HCT116 (cell line): ENCODE data around the gene CCDC69. TPM values are rescaled to one million over a fixed set of nuclear protein-coding genes. Genes with fewer than 3 reads are reported as not detected.
"Not testable (repeated sequence)": the region's sequence is repeated elsewhere in the genome, so short reads cannot be mapped to it uniquely, and the experiment has no call there.

ENCODE experiments used
- ATAC-seq: fragments of 200-7000 bp; cut with Tn5 transposase; 2 replicates; pipeline ENCODE4 v1.9.1; 2020; ENCODE audit warnings: mild to moderate bottlenecking, moderate library complexity
- BruUV-seq: library from RNA; stranded (reverse); fragments of 400-500 nt; replicated peaks from 2 replicates; lab custom pipeline; 2021; lab: Mats Ljungman, UMichigan
- CTCF ChIA-PET: fragments of 300-600 bp; sonication (Branson Sonifier 250); formaldehyde crosslinking; loops from one replicate; lab custom pipeline; 2021; ENCODE audit warnings: antibody characterized with exemption; lab: Charles Lee
- POLR2A ChIA-PET: fragments of 300-600, 350-600 bp; sonication (Branson Sonifier 250); formaldehyde crosslinking; loops from one replicate; lab custom pipeline; 2021; ENCODE audit warnings: antibody characterized with exemption; lab: Charles Lee
- RAD21 ChIA-PET, 2 experiments: fragments of 300-600 bp; sonication (Branson Sonifier 250); formaldehyde crosslinking; loops; one replicate each; lab custom pipeline; 2023; ENCODE audit warnings: low total read pairs in 2 of 2; ENCODE audit not compliant: uncharacterized antibody in 2 of 2, unreplicated experiment in 2 of 2, low non-redundant PET in 1 of 2; lab: Charles Lee
- DNase-seq: peaks from one replicate; pipeline ENCODE4 v3.0.0-alpha.2; 2010; ENCODE audit warnings: low read depth, low spot score
- H2AFZ ChIP-seq: fragments of 200-600 bp; shearing (Covaris generic), sonication (generic); 2 replicates; pipeline ENCODE4 v1.6.1; 2017; ENCODE audit warnings: low read depth, mixed run types, mixed read lengths, antibody characterized with exemption, low read length; ENCODE audit not compliant: poor library complexity, severe bottlenecking
- H3K27ac ChIP-seq: 2 replicates; pipeline ENCODE4 v1.5.1; 2012; ENCODE audit warnings: low read depth, low read length
- H3K27me3 ChIP-seq: fragments of 200-600 bp; sonication (generic); 2 replicates; pipeline ENCODE4 v1.6.1; 2016; ENCODE audit warnings: mixed run types, low read length, mixed read lengths; ENCODE audit not compliant: insufficient read depth
- H3K36me3 ChIP-seq, 2 experiments: fragments of 200-500 bp in 1 of 2; fragments of 200-600 bp in 1 of 2; sonication (Bioruptor generic) in 1 of 2; sonication (generic) in 1 of 2; 2 replicates each; pipeline versions ENCODE4 v1.5.1 to v1.6.1; 2014 to 2016; ENCODE audit warnings: low read length in 2 of 2, inconsistent platforms in 1 of 2, mixed read lengths in 1 of 2, mixed run types in 1 of 2; ENCODE audit not compliant: insufficient read depth in 2 of 2, control insufficient read depth in 1 of 2
- H3K4me1 ChIP-seq, 2 experiments: fragments of 200-600 bp in 1 of 2; sonication (generic) in 1 of 2; 2 replicates each; pipeline versions ENCODE4 v1.5.1 to v1.6.1; 2012 to 2017; ENCODE audit warnings: low read length in 2 of 2, inconsistent platforms in 1 of 2, mild to moderate bottlenecking in 1 of 2, mixed read lengths in 1 of 2, mixed run types in 1 of 2, moderate library complexity in 1 of 2; ENCODE audit not compliant: insufficient read depth in 2 of 2, control insufficient read depth in 1 of 2
- H3K4me2 ChIP-seq: fragments of 200-600 bp; sonication (generic); 2 replicates; pipeline ENCODE4 v1.6.1; 2017; ENCODE audit warnings: mixed run types, low read length, mixed read lengths
- H3K4me3 ChIP-seq, 2 experiments: fragments of 200-600 bp in 1 of 2; sonication (generic) in 1 of 2; replicated peaks in 1 of 2; 2 replicates each; pipeline ENCODE4 v1.5.1; 2011 to 2016; ENCODE audit warnings: low read length in 2 of 2, control low read depth in 1 of 2, low read depth in 1 of 2, mild to moderate bottlenecking in 1 of 2, mixed read lengths in 1 of 2, mixed run types in 1 of 2
- H3K79me2 ChIP-seq: fragments of 200-600 bp; sonication (generic); 2 replicates; pipeline ENCODE4 v1.6.1; 2017; ENCODE audit warnings: mild to moderate bottlenecking, mixed run types, low read length, moderate library complexity, mixed read lengths; ENCODE audit not compliant: insufficient read depth
- H3K9ac ChIP-seq: fragments of 200-600 bp; sonication (generic); 2 replicates; pipeline ENCODE4 v1.6.1; 2016; ENCODE audit warnings: low read length, mixed read lengths
- H3K9me2 ChIP-seq: fragments of 200-600 bp; sonication (generic), shearing (Covaris generic); 2 replicates; pipeline ENCODE4 v1.6.1; 2017; ENCODE audit warnings: mixed run types, mild to moderate bottlenecking, moderate library complexity; ENCODE audit not compliant: insufficient read depth
- H3K9me3 ChIP-seq, 2 experiments: fragments of 200-500 bp in 1 of 2; fragments of 200-600 bp in 1 of 2; sonication (Bioruptor generic) in 1 of 2; sonication (generic) in 1 of 2; 2 replicates each; pipeline ENCODE4 v1.6.1; 2014 to 2017; ENCODE audit warnings: low read length in 2 of 2, mixed read lengths in 2 of 2, inconsistent platforms in 1 of 2, low read depth in 1 of 2, mild to moderate bottlenecking in 1 of 2, mixed run types in 1 of 2, moderate library complexity in 1 of 2; ENCODE audit not compliant: control insufficient read depth in 1 of 2, insufficient read depth in 1 of 2
- H4K20me1 ChIP-seq: fragments of 200-600 bp; sonication (generic), shearing (Covaris generic); 2 replicates; pipeline ENCODE4 v1.6.1; 2017; ENCODE audit warnings: mixed run types, mild to moderate bottlenecking, moderate library complexity; ENCODE audit not compliant: insufficient read depth
- CEBPB ChIP-seq: IDR thresholded peaks from 2 replicates; pipeline ENCODE4 v1.6.1; 2012; ENCODE audit warnings: low read depth
- CTCF ChIP-seq, 3 experiments: fragments of 200-600 bp in 1 of 3; sonication (generic) in 1 of 3; IDR thresholded peaks in 2 of 3; conservative IDR thresholded peaks in 1 of 3; 2 replicates each; pipeline ENCODE4 v1.5.1; 2012 to 2017; ENCODE audit warnings: low read depth in 2 of 3, low read length in 2 of 3, antibody characterized with exemption in 1 of 3, borderline replicate concordance in 1 of 3, control low read depth in 1 of 3, mild to moderate bottlenecking in 1 of 3, mixed read lengths in 1 of 3, mixed run types in 1 of 3, moderate library complexity in 1 of 3; ENCODE audit not compliant: insufficient read depth in 1 of 3
- EGR1 ChIP-seq: IDR thresholded peaks from 2 replicates; pipeline ENCODE4 v1.6.1; 2012; ENCODE audit warnings: low read depth
- MAX ChIP-seq: IDR thresholded peaks from 2 replicates; pipeline ENCODE4 v1.6.1; 2012
- POLR2AphosphoS5 ChIP-seq: IDR thresholded peaks from 2 replicates; pipeline ENCODE4 v1.6.1; 2011; ENCODE audit warnings: mild to moderate bottlenecking, low read depth, low read length, moderate library complexity
- SIN3A ChIP-seq: IDR thresholded peaks from 2 replicates; pipeline ENCODE4 v1.6.1; 2012; ENCODE audit warnings: low read depth
- SP1 ChIP-seq: IDR thresholded peaks from 2 replicates; pipeline ENCODE4 v1.6.1; 2012; ENCODE audit warnings: low read depth
- SRF ChIP-seq: IDR thresholded peaks from 2 replicates; pipeline ENCODE4 v1.6.1; 2012; ENCODE audit warnings: low read depth
- ZNF274 ChIP-seq: fragments of 200-500 bp; sonication (Bioruptor generic); IDR thresholded peaks from 2 replicates; pipeline ENCODE4 v1.6.1; 2014; ENCODE audit warnings: mild to moderate bottlenecking, low read depth, low read length, inconsistent platforms
- intact Hi-C: fragments of 100-400 bp; cut with micrococcal nuclease; formaldehyde crosslinking; loops from 2 replicates; pipeline ENCODE4 v1.10.0; 2022
- total RNA-seq: library from RNA; stranded (reverse); gene quantifications from one replicate; pipeline ENCODE4 v1.2.1, GENCODE V29; 2021; ENCODE audit not compliant: unreplicated experiment

The CCDC69 gene
- total RNA-seq, 1 experiment from 2014 or later: 4.3 TPM

GRCh38 chr5:151236888-151237287 is 13.0 kb upstream of the CCDC69 start:
- BruUV-seq: no TSS peak
- POLR2A ChIA-PET: interaction anchor here (0.7 kb wide), 1 partner anchor 25 kb away, joined by 3 read pairs; no protein-coding TSS in a partner anchor
- TF ChIP-seq SRF: no peak
- TF ChIP-seq SIN3A: no peak
- no peak for TF ChIP-seq SP1
- no peak for TF ChIP-seq POLR2AphosphoS5
- TF ChIP-seq ZNF274: no peak
- no peak for TF ChIP-seq EGR1
- TF ChIP-seq CTCF (IDR thresholded peaks at IDR 0.05 in 2 of 3, conservative IDR thresholded peaks at IDR 0.05 in 1 of 3; ENCODE audit: borderline replicate concordance in 1 of 3, insufficient read depth in 1 of 3, low read depth in 2 of 3, low read length in 2 of 3): no peak
- no peak for TF ChIP-seq CEBPB
- no peak for TF ChIP-seq MAX
- TF ChIP-seq, all 23 proteins: peak for 0

GRCh38 chr5:151235239-151235571 is 11.3 kb upstream of the CCDC69 start:
- H3K79me2 ChIP-seq, POLR2A ChIA-PET, CTCF ChIA-PET, H3K9ac ChIP-seq, H3K27ac ChIP-seq, BruUV-seq, H3K36me3 ChIP-seq, H2AFZ ChIP-seq, H3K9me2 ChIP-seq, H4K20me1 ChIP-seq, DNase-seq, H3K9me3 ChIP-seq, H3K4me1 ChIP-seq, RAD21 ChIA-PET, H3K4me3 ChIP-seq, H3K4me2 ChIP-seq, ATAC-seq, H3K27me3 ChIP-seq: not testable (repeated sequence)
- intact Hi-C loops: loop anchor here (10.0 kb wide), 1 partner anchor 230 kb away; no protein-coding TSS in a partner anchor

More at GRCh38 chr5:151236888-151237287, 13.0 kb upstream of the CCDC69 start:
- H3K27me3 ChIP-seq: no peaks in the 10 kb centered on the region
- ATAC-seq (no peak), DNase-seq (no peak)
- no peaks in the 10 kb centered on the region for H3K36me3 ChIP-seq
- H3K9ac ChIP-seq: no peak overlapping the region
- no peaks in the 10 kb centered on the region for H4K20me1 ChIP-seq
- RAD21 ChIA-PET: no interaction called here
- H3K79me2 ChIP-seq: no peaks in the 10 kb centered on the region
- H2AFZ ChIP-seq: no peak overlapping the region
- H3K9me3 ChIP-seq: no peaks in the 10 kb centered on the region
- peaks cover 8 to 9% of the 10 kb centered on the region in 2 experiments; a peak in 2 of 4 replicates for H3K4me1 ChIP-seq
- CTCF ChIA-PET: interaction anchor here (1.7 kb wide), 1 partner anchor 72 kb away, joined by 6 read pairs; no protein-coding TSS in a partner anchor
- H3K4me2 ChIP-seq: no peak overlapping the region
- H3K27ac ChIP-seq: no peak overlapping the region
- H3K9me2 ChIP-seq: no peaks in the 10 kb centered on the region
- intact Hi-C loops: loop anchor here (10.0 kb wide), 1 partner anchor 232 kb away; no protein-coding TSS in a partner anchor
- H3K4me3 ChIP-seq: no peak overlapping the region
